ENCODE measurements around the gene SMC3. TPM values are rescaled to one million over a fixed set of nuclear protein-coding genes. Genes with fewer than 3 reads are reported as not detected.

The SMC3 gene
- total and polyA plus RNA-seq, 2 of the 4 experiments (the other 2 are of a cell fraction), result 15.0 to 15.2 TPM

- no peak for TF ChIP-seq CTCF (conservative IDR thresholded peaks at IDR 0.05; ENCODE audit: low read depth, low read length)
- no peak for TF ChIP-seq CEBPB (IDR thresholded peaks at IDR 0.05; ENCODE audit: low read depth, low read length)
- TF ChIP-seq RAD21 (IDR thresholded peaks at IDR 0.05; ENCODE audit: low read length), result no peak
Measured at GRCh38 chr10:110644598-110645462, 77.3 kb downstream of the SMC3 start (continued).
